HFF-Myc (cell line): ENCODE results near the gene PI4KA.
"Not testable (repeated sequence)": the region's sequence is repeated elsewhere in the genome, so short reads cannot be mapped to it uniquely, and the experiment has no call there.

Source experiments
- DNase-seq: peaks from one replicate; pipeline ENCODE4 v3.0.0-alpha.2; 2011; ENCODE audit warnings: low read depth; ENCODE audit errors: extremely low read depth
- H3K4me3 ChIP-seq: replicated peaks from 2 replicates; pipeline ENCODE4 v1.5.1; 2011; ENCODE audit warnings: low read depth, mild to moderate bottlenecking, control low read depth, low read length
- TF ChIP-seq, protein P1 (sequence below): IDR thresholded peaks from 2 replicates; pipeline ENCODE4 v1.5.1; 2012; ENCODE audit warnings: mild to moderate bottlenecking, low read depth, low read length, control low read depth; ENCODE audit errors: missing control alignments

The PI4KA gene

DNA sequence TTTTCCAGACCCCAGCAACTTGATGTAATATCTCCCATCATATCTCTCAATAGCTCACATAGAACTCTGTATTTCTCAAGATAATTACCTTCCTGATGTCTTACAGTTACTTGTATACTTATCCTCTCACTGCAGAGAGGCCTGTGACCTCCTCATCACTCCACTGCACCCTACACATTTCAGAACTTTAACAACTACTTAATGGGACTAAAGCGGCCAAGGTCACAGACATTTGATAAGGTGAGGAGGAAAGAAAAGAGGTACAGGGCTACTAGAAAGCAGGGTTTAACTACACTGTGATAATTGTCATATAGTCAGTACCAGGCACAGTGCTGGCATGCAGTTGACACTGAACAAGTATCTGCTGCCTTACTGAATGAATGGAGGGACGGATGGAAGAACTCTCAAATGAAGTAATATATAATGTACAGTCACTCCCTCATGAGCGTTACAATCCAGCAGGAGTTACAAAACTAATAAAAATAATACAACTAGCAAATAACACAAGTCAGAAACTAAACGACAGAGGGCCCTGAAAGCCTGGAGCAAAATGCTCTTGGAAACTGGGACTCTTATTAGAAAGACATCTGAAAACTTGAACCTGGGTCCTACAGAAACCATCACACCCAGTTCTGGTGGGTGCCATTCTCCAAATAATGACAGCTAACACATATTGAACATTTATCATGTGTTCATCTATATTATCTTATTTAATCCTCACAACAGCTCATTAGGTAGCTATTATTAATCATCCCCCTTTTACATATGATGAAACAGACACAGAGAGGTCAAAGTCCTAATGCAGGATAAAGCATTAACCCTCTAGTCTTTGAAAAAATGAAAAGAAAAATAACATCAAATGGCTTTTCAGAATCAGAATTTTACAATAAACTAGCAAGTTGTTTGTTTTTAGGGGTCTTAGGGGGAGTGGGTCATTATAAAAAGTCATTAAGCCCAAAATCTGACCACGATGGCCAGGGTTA, 14.3 kb downstream of the PI4KA start:
- no peak for DNase-seq
- TF ChIP-seq, protein P1, sequence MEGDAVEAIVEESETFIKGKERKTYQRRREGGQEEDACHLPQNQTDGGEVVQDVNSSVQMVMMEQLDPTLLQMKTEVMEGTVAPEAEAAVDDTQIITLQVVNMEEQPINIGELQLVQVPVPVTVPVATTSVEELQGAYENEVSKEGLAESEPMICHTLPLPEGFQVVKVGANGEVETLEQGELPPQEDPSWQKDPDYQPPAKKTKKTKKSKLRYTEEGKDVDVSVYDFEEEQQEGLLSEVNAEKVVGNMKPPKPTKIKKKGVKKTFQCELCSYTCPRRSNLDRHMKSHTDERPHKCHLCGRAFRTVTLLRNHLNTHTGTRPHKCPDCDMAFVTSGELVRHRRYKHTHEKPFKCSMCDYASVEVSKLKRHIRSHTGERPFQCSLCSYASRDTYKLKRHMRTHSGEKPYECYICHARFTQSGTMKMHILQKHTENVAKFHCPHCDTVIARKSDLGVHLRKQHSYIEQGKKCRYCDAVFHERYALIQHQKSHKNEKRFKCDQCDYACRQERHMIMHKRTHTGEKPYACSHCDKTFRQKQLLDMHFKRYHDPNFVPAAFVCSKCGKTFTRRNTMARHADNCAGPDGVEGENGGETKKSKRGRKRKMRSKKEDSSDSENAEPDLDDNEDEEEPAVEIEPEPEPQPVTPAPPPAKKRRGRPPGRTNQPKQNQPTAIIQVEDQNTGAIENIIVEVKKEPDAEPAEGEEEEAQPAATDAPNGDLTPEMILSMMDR = no peak
- no peak overlapping the region for H3K4me3 ChIP-seq

DNA sequence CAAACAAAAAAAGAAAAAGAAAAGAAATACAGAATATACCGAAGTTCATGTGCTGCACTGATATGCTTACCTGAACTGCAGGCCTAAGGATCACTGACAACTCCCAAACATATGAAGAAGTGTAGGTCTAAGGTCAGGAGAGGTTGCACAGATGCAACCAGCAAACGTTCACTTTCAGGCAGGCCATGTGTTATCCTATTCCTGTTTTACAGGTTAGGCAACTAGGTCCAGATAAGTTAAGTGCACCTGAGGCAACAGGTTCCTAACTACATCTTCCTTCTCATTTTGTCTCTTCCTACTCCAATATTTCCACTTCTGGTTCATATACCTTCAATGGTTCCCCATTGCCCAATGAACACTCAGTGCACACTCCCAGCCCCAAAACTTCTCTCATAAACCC, 15.1 kb downstream of the PI4KA start:
- no peak for DNase-seq
- TF ChIP-seq, protein P1 = no peak
- H3K4me3 ChIP-seq = no peak overlapping the region

DNA sequence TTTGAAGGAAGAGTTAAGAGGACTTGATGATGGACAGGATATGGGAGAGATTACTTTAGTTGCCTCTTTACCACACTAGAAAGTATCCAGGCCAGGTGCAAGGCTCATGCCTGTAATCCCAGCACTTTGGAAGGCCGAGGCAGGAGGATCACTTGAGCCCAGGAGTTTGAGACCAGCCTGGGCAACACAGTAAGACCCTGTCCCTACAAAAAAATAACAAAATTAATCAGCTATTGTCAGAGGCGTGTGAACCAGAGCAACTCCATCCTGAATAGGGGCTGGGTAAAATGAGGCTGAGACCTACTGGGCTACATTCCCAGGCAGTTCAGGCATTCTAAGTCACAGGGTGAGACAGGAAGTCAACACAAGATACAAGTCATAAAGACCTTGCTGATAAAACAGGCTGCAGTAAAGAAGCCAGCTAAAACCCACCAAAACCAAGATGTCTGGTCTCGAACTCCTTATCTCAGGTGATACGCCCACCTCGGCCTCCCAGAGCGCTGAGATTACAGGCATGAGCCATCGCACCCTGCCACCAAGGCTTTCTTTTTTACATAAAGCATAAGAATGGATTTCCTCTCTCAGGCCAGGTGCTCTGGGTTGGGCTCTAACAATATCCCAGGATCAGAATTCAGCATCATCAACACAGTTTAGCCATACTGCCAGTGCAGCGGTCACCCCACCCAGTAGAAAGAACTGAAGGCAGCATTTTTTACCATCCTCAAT, 17.8 kb downstream of the PI4KA start:
- TF ChIP-seq, protein P1 = no peak
- no peak overlapping the region for H3K4me3 ChIP-seq
- no peak for DNase-seq

DNA sequence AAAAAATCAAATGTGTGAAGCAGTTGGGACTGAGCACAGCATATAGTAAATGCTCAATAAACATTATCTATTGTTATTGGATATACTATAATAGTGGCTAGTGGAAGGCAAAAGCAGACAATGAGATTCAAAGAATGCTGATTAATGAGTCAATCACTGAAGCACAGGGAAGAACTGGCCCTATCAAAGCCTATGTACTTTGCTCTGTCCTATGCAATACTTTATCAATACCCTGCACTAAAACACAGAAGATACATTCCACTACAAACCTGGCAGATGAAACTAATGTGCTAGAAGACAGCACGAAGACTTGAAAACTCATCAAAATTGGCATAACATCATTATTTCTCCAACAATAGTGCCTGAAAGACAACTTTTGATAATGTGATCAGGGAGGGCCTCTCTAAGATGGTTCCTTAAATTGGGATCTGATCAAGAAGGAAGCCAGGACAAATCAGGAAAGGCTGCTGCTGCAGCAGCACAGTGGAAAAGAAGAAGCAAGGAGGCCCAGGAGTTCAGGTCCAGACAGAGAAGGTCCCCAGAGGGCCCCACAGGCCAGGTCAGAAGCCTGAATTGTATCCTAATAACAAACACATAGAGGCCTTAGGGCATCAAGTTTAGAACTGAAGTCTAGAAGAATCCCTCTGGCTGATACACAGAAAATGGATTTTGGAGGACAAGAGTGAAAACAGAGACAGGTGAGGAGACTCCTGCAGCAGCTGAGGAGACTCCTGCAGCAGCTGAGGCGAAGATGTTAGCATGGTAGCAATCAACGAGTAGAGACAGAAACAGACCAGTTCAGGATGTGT, 18.6 kb downstream of the PI4KA start:
- TF ChIP-seq, protein P1 = no peak
- DNase-seq = no peak
- no peak overlapping the region for H3K4me3 ChIP-seq

DNA sequence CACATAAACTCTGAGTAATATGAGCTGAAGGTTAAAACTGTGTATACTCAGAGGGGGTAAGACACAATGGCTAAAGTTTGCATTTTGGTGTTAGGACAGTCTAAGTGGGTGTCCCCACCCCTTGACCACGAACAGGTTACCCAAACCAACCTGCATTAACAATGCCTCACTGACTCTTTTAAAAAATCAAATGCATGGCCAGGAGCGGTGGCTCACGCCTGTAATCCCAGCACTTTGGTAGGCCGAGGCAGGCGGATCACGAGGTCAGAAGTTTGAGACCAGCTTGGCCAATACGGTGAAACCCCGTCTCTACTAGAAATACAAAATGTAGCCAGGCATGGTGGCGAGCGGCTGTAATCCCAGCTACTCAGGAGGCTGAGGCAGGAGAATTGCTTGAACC, 19.3 kb downstream of the PI4KA start:
- H3K4me3 ChIP-seq, DNase-seq: not testable (repeated sequence)

DNA sequence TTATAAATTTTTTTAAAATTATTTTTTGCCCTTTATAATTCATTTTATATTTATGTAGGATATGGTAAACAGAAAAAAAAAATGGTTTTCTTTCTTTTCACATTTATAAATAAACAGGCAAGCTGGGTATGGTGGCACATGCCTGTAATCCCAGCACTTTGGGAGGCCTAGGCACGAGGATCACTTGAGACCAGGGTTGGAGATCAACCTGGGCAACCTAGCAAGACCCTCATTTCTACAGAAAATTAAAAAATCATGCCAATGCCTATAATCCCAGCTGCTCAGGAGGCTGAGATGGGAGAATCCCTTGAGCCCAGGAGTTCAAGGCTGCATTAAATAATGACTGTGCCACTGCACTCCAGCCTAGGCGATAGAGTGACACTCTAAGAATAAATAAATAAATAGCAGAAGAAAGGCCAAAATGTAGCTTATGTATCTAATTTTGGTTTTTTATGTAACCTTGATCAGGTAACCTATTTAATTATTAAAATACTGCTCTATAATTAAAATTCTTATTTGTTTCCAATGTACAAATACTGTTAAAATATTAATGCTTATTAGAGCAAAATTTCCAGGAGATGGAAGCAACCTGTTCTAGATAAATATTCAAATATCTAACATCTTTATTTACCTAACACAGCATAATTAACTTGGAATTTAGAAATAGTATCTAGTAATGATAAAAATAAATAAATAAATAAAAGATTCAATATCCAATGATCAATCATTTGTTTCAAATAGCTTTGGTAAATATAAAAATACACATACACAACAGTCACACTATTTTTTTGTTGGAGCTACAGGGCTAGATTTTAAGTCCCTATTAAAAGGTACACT, 21.4 kb downstream of the PI4KA start:
- TF ChIP-seq, protein P1 = no peak
- DNase-seq = no peak
- H3K4me3 ChIP-seq = no peak overlapping the region
